ENCODE measurements around the gene PGLYRP4.
"Not testable (repeated sequence)": the region's sequence is repeated elsewhere in the genome, so short reads cannot be mapped to it uniquely, and the experiment has no call there.

The PGLYRP4 gene

DNA sequence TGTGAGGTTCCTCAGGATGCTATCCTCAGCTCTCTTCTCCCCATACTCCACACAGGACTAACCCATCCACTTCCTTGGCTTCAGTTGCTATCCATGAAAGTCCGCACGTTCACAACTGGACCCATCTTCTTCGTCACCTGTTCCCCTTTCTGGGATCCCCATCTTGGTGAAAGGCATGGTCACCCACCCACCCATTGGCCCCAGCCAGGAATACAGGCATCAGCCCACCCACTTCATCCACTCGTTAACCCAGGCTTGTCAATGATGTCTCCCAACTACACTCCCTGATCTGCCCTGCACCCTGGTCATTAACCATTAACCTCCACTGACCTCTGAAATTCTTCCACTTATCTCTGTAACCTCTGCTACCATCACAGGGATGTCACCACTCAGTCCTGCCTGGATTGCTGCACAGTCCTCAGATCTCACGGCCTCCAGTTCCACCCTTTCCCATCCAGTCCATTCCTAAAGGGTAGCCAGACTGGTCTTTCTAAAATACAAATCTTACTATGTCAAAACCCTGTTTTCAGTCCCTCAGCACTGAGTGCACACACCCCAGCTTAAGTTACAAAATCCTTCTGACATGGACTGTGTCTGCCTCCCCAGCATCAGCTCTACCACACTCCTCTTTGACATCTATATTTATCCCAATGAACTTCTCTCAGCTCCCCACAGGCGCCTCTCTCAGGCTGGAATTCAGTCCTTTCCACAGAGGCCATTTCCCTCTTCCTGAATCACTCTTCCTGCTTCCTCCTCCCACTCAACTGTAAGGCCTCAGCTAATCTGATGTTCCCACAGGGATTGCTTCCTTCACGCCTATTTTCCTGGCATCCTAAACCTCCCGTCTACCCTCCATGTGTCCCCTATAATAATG lies 10.4 kb downstream of the PGLYRP4 start:
- Histone ChIP-seq H3K9me3 (ENCODE audit: control insufficient read depth in 2 of 2, low read length in 2 of 2) (peaks cover 0 to 3% of the 10 kb centered on the region in 2 donors), H3K27ac (ENCODE audit: low read length) (no peak overlapping the region), H3K9ac (ENCODE audit: low read length in 2 of 2) (no peak overlapping the region), H3K4me3 (ENCODE audit: low read length in 2 of 2) (no peak overlapping the region), H3K4me1 (ENCODE audit: control insufficient read depth, insufficient read depth, low read length) (no peaks in the 10 kb centered on the region), H3K27me3 (ENCODE audit: control insufficient read depth in 1 of 2, insufficient read depth in 2 of 2, low read length in 2 of 2) (peaks cover 0 to 4% of the 10 kb centered on the region in 2 donors), H3K36me3 (ENCODE audit: control insufficient read depth in 2 of 2, insufficient read depth in 2 of 2, low read length in 2 of 2) (no peaks in the 10 kb centered on the region)

DNA sequence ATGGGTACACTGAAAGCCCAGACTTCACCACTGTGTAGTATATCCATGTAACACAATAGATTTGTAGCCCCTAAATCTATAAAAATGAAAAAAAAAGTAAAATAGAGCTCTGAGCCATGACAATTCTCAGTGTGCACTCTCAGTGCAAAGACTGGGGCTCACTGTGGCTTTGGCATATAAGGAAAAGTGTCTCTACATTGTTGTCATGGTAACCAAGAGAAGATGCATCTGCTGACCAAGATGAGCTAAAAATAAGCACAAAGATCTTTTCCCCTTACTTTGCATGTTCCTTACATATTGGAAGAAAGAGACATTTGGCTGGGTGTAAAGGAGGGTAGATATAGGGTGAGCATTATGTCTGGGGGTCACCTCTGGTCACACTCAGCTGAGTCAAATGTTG lies 12.0 kb downstream of the PGLYRP4 start:
- Histone ChIP-seq H3K9ac (ENCODE audit: low read length in 2 of 2) (no peak overlapping the region), H3K9me3 (ENCODE audit: control insufficient read depth in 2 of 2, low read length in 2 of 2) (peaks cover 2 to 3% of the 10 kb centered on the region in 2 donors), H3K4me3 (ENCODE audit: low read length in 2 of 2) (no peak overlapping the region), H3K27ac (ENCODE audit: low read length) (no peak overlapping the region), H3K36me3 (ENCODE audit: control insufficient read depth in 2 of 2, insufficient read depth in 2 of 2, low read length in 2 of 2) (no peaks in the 10 kb centered on the region), H3K4me1 (ENCODE audit: control insufficient read depth, insufficient read depth, low read length) (no peaks in the 10 kb centered on the region), H3K27me3 (ENCODE audit: control insufficient read depth in 1 of 2, insufficient read depth in 2 of 2, low read length in 2 of 2) (peaks cover 0 to 4% of the 10 kb centered on the region in 2 donors)

DNA sequence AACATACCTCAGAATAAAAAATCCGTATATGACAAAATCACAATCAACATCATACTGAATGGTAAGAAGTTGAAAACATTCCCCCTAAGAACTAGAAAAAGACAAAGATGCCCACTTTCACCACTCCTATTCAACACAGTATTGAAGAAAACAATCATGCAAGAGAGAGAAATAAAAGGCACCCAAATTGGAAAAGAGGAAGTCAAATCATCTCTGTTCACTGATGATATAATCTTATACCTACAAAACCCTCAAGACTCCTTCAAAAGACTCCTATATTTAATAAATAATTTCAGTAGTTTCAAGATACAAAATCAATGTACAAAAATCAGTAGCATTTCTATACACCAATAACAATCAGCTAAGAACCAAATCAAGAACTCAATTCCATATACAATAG lies 14.7 kb downstream of the PGLYRP4 start:
- no peaks in the 10 kb centered on the region for H3K27me3 ChIP-seq (ENCODE audit: control insufficient read depth in 1 of 2, insufficient read depth in 2 of 2, low read length in 2 of 2)
- peaks cover 5 to 6% of the 10 kb centered on the region in 2 donors for H3K9me3 ChIP-seq (ENCODE audit: control insufficient read depth in 2 of 2, low read length in 2 of 2)
- no peak overlapping the region for H3K9ac ChIP-seq (ENCODE audit: low read length in 2 of 2)
- no peaks in the 10 kb centered on the region for H3K36me3 ChIP-seq (ENCODE audit: control insufficient read depth in 2 of 2, insufficient read depth in 2 of 2, low read length in 2 of 2)
- no peak overlapping the region for H3K4me3 ChIP-seq (ENCODE audit: low read length in 2 of 2)
- H3K27ac ChIP-seq (ENCODE audit: low read length), result no peak overlapping the region
- no peaks in the 10 kb centered on the region for H3K4me1 ChIP-seq (ENCODE audit: control insufficient read depth, insufficient read depth, low read length)

DNA sequence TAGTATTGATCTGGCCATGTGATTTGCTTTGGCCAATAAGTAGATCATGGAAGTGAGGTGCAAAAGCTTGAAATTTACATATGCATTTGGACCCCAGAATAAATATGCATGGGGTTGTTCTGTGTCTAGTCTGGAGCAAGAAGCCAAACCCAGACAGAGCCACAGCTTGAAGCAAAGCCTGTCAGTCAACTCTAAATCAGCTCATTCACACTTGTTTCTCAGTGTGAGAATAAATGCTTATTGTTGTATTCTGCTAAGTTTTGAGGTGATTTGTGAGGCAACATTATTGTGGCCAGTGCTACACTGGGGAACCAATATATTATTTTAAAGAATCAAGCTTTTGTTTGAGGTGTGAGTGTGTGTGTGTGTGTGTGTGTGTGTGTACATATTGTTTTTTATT lies 23.7 kb downstream of the PGLYRP4 start:
- Histone ChIP-seq H3K9me3 (ENCODE audit: control insufficient read depth in 2 of 2, low read length in 2 of 2) (peaks cover 0 to 7% of the 10 kb centered on the region in 2 donors), H3K27ac (ENCODE audit: low read length) (no peak overlapping the region), H3K27me3 (ENCODE audit: control insufficient read depth in 1 of 2, insufficient read depth in 2 of 2, low read length in 2 of 2) (peaks cover 0 to 2% of the 10 kb centered on the region in 2 donors), H3K4me1 (ENCODE audit: control insufficient read depth, insufficient read depth, low read length) (no peaks in the 10 kb centered on the region), H3K9ac (ENCODE audit: low read length in 2 of 2) (no peak overlapping the region), H3K36me3 (ENCODE audit: control insufficient read depth in 2 of 2, insufficient read depth in 2 of 2, low read length in 2 of 2) (no peaks in the 10 kb centered on the region), H3K4me3 (ENCODE audit: low read length in 2 of 2) (no peak overlapping the region)

DNA sequence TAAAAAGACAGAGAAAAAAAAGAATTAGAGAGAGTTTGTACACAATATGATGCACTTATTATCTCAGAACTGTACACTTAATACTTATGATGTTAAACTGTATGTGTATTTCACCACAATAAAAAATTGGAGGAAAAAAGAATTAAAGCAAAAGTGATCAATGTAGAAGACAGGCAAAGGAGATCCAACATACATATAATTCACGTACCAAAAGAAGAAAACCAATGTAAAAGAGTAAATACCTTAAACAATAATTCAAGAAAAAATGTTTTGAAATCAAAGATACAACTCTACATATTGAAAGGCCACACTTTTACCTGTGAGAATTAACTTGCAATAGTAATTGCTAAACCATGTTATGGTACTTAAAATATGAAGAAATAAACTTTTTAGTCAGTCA lies 26.1 kb downstream of the PGLYRP4 start:
- H3K4me1 ChIP-seq (ENCODE audit: control insufficient read depth, insufficient read depth, low read length), result no peaks in the 10 kb centered on the region
- no peak overlapping the region for H3K9ac ChIP-seq (ENCODE audit: low read length in 2 of 2)

DNA sequence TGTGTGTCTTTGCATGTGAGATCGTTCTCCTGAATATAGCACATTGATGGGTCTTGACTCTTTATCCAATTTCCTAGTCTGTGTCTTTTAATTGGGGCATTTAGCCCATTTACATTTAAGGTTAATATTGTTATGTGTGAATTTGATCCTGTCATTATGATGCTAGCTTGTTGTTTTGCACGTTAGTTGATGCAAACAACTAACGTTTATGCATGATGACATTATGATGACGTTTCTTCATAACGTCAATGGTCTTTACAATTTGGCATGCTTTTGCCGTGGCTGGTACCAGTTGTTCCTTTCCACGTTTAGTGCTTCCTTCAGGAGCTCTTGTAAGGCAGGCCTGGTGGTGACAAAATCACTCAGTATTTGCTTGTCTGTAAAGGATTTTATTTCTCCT lies 30.5 kb downstream of the PGLYRP4 start:
- H3K27me3 ChIP-seq (ENCODE audit: control insufficient read depth in 1 of 2, insufficient read depth in 2 of 2, low read length in 2 of 2); H3K4me3 ChIP-seq (ENCODE audit: low read length in 2 of 2); H3K36me3 ChIP-seq (ENCODE audit: control insufficient read depth in 2 of 2, insufficient read depth in 2 of 2, low read length in 2 of 2); H3K4me1 ChIP-seq (ENCODE audit: control insufficient read depth, insufficient read depth, low read length); H3K9ac ChIP-seq (ENCODE audit: low read length in 2 of 2); H3K27ac ChIP-seq (ENCODE audit: low read length); H3K9me3 ChIP-seq (ENCODE audit: control insufficient read depth in 2 of 2, low read length in 2 of 2): not testable (repeated sequence)

More for the DNA sequence above, 26.1 kb downstream of the PGLYRP4 start:
- Histone ChIP-seq H3K27me3 (ENCODE audit: control insufficient read depth in 1 of 2, insufficient read depth in 2 of 2, low read length in 2 of 2) (peaks cover 0 to 2% of the 10 kb centered on the region in 2 donors), H3K4me3 (ENCODE audit: low read length in 2 of 2) (no peak overlapping the region), H3K27ac (ENCODE audit: low read length) (no peak overlapping the region), H3K9me3 (ENCODE audit: control insufficient read depth in 2 of 2, low read length in 2 of 2) (peaks cover 0 to 7% of the 10 kb centered on the region in 2 donors), H3K36me3 (ENCODE audit: control insufficient read depth in 2 of 2, insufficient read depth in 2 of 2, low read length in 2 of 2) (no peaks in the 10 kb centered on the region)

DNA sequence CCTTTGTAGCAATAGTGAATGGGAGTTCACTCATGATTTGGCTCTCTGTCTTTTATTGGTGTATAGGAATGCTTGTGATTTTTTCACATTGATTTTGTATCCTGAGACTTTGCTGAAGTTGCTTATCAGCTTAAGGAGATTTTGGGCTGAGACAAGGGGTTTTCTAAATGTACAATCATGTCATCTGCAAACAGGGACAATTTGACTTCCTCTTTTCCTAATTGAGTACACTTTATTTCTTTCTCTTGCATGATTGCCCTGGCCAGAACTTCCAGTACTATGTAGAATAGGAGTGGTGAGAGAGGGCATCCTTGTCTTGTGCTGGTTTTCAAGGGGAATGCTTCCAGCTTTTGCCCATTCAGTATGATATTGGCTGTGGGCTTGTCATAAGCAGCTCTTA lies 32.6 kb downstream of the PGLYRP4 start:
- H3K9ac ChIP-seq (ENCODE audit: low read length in 2 of 2); H3K27me3 ChIP-seq (ENCODE audit: control insufficient read depth in 1 of 2, insufficient read depth in 2 of 2, low read length in 2 of 2); H3K36me3 ChIP-seq (ENCODE audit: control insufficient read depth in 2 of 2, insufficient read depth in 2 of 2, low read length in 2 of 2); H3K27ac ChIP-seq (ENCODE audit: low read length); H3K4me3 ChIP-seq (ENCODE audit: low read length in 2 of 2); H3K9me3 ChIP-seq (ENCODE audit: control insufficient read depth in 2 of 2, low read length in 2 of 2); H3K4me1 ChIP-seq (ENCODE audit: control insufficient read depth, insufficient read depth, low read length): not testable (repeated sequence)

DNA sequence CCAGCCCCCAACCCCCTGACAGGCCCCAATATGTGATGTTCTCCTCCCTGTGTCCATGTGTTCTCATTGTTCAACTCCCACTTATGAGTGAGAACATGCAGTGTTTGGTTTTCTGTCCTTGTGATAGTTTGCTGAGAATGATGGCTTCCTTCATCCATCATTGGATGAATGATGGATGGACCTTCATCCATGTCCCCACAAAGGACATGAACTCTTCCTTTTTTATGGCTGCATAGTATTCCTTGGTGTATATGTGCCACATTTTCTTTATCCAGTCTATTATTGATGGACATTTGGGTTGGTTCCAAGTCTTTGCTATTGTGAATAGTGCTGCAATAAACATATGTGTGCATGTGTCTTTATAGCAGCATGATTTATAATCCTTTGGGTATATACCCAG lies 34.3 kb downstream of the PGLYRP4 start:
- H3K9ac ChIP-seq (ENCODE audit: low read length in 2 of 2); H3K9me3 ChIP-seq (ENCODE audit: control insufficient read depth in 2 of 2, low read length in 2 of 2); H3K36me3 ChIP-seq (ENCODE audit: control insufficient read depth in 2 of 2, insufficient read depth in 2 of 2, low read length in 2 of 2); H3K4me3 ChIP-seq (ENCODE audit: low read length in 2 of 2); H3K27me3 ChIP-seq (ENCODE audit: control insufficient read depth in 1 of 2, insufficient read depth in 2 of 2, low read length in 2 of 2); H3K27ac ChIP-seq (ENCODE audit: low read length); H3K4me1 ChIP-seq (ENCODE audit: control insufficient read depth, insufficient read depth, low read length): not testable (repeated sequence)

DNA sequence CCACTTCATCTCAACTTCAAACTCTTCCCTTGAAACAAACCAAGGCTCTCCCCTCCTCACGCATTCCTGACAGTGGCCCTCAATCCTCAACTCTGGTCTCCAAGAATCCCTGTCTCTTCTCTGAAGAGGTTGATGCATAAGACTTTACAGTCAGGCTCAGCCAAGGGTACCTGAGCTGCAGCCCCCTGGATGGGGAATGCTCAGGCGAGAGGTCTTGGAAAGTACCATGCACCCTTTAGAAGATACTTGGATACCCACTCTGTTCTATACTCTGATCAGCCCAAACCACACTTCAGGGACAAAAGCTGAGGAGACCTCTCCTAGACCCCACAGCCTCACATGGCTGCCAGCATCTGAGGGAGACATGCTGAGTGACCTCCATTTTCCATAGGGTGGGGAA lies 35.4 kb downstream of the PGLYRP4 start:
- H3K27me3 ChIP-seq (ENCODE audit: control insufficient read depth in 1 of 2, insufficient read depth in 2 of 2, low read length in 2 of 2), result peaks cover 0 to 2% of the 10 kb centered on the region in 2 donors
- no peak overlapping the region for H3K4me3 ChIP-seq (ENCODE audit: low read length in 2 of 2)
- no peaks in the 10 kb centered on the region for H3K4me1 ChIP-seq (ENCODE audit: control insufficient read depth, insufficient read depth, low read length)
- H3K36me3 ChIP-seq (ENCODE audit: control insufficient read depth in 2 of 2, insufficient read depth in 2 of 2, low read length in 2 of 2), result no peaks in the 10 kb centered on the region
- H3K9ac ChIP-seq (ENCODE audit: low read length in 2 of 2), result no peak overlapping the region
- H3K27ac ChIP-seq (ENCODE audit: low read length), result no peak overlapping the region
- no peaks in the 10 kb centered on the region for H3K9me3 ChIP-seq (ENCODE audit: control insufficient read depth in 2 of 2, low read length in 2 of 2)

DNA sequence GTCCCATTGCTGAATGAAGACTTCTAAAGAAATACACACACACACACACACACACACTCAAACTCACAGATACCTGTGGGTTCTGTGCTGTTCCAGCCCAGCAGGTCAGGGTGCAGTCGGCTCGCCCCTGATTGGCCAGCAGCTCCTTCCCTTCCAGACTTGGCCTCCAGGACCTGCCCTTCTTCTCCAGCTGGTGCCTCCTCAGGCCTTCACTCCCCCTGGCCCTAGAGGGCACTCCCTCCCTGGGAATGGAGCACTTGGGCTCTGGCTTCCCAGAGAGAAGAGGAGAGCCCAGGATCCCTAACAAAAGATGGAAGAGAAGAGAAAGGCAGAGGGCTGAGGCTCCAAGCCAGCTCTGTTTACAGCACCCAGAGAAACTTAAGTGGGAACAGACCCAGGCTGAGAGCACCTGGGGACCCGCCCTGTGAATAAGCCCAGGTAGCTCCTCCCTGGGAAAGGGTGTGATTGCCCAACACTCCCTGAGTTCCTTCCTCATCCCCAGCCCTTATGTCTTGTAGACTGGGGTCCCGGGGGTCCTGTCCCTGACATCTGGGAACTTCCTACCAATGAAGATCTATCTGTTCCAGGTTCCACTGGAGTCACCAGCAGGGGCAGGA lies 36.0 kb downstream of the PGLYRP4 start, which contains the start of gene PGLYRP3:
TSS of gene PGLYRP3 (minus strand) at position 383 of the 617 bp plus-strand sequence. CDS start 2,287 bp downstream, outside the sequence.
- Histone ChIP-seq H3K9me3 (ENCODE audit: control insufficient read depth in 2 of 2, low read length in 2 of 2) (no peaks in the 10 kb centered on the region), H3K36me3 (ENCODE audit: control insufficient read depth in 2 of 2, insufficient read depth in 2 of 2, low read length in 2 of 2) (no peaks in the 10 kb centered on the region), H3K4me3 (ENCODE audit: low read length in 2 of 2) (no peak within 1 kb of the TSS), H3K4me1 (ENCODE audit: control insufficient read depth, insufficient read depth, low read length) (no peaks in the 10 kb centered on the region), H3K27ac (ENCODE audit: low read length) (no peak within 1 kb of the TSS), H3K9ac (ENCODE audit: low read length in 2 of 2) (no peak within 1 kb of the TSS), H3K27me3 (ENCODE audit: control insufficient read depth in 1 of 2, insufficient read depth in 2 of 2, low read length in 2 of 2) (peaks cover 0 to 2% of the 10 kb centered on the region in 2 donors)

DNA sequence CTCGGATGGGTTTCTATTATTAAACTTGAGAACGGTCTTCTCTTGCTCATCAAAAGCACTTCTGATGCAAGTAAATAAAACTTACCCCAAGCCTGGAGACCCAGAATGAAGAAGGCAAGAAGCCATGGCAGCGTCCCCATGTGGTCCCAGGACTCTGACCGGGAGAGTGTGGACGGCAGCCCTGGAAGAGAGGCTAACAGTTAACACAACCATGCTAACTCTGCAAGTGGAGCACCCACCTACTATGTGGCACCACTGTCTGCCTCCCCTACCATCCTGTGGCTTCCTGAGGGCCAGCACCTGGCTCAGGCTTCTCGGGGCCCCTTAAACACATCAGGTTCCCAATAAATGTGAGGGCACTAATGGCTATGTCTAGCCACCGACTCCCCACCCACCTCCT lies 38.1 kb downstream of the PGLYRP4 start:
- H3K4me3 ChIP-seq (ENCODE audit: low read length in 2 of 2), result no peak overlapping the region
- no peaks in the 10 kb centered on the region for H3K9me3 ChIP-seq (ENCODE audit: control insufficient read depth in 2 of 2, low read length in 2 of 2)
- H3K27ac ChIP-seq (ENCODE audit: low read length), result no peak overlapping the region
- no peaks in the 10 kb centered on the region for H3K36me3 ChIP-seq (ENCODE audit: control insufficient read depth in 2 of 2, insufficient read depth in 2 of 2, low read length in 2 of 2)
- peaks cover 0 to 6% of the 10 kb centered on the region in 2 donors for H3K27me3 ChIP-seq (ENCODE audit: control insufficient read depth in 1 of 2, insufficient read depth in 2 of 2, low read length in 2 of 2)
- no peaks in the 10 kb centered on the region for H3K4me1 ChIP-seq (ENCODE audit: control insufficient read depth, insufficient read depth, low read length)
- H3K9ac ChIP-seq (ENCODE audit: low read length in 2 of 2), result no peak overlapping the region
